Fibroblast of lung (primary cell): ENCODE results near the gene TNFSF9. TPM values are rescaled to one million over a fixed set of nuclear protein-coding genes. Genes with fewer than 3 reads are reported as not detected.

Source experiments
- DNase-seq, 2 donors: peaks; one replicate each; pipeline versions ENCODE4 v3.0.0 to v3.0.0-alpha.2; 2010; ENCODE audit warnings: low read depth in 2 of 2
- H2AFZ ChIP-seq: 2 replicates; pipeline ENCODE4 v1.5.1; 2012; ENCODE audit warnings: low read length, control low read depth, inconsistent platforms
- H3K27ac ChIP-seq: 2 replicates; pipeline ENCODE4 v1.5.1; 2011; ENCODE audit warnings: low read length, control low read depth; ENCODE audit not compliant: insufficient read depth
- H3K27me3 ChIP-seq: 2 replicates; pipeline ENCODE4 v1.5.1; 2011; ENCODE audit warnings: mild to moderate bottlenecking, low read length; ENCODE audit not compliant: control insufficient read depth, insufficient read depth
- H3K36me3 ChIP-seq: 2 replicates; pipeline ENCODE4 v1.5.1; 2011; ENCODE audit warnings: low read length; ENCODE audit not compliant: control insufficient read depth, insufficient read depth
- H3K4me1 ChIP-seq: 2 replicates; pipeline ENCODE4 v1.5.1; 2011; ENCODE audit warnings: low read length; ENCODE audit not compliant: control insufficient read depth, insufficient read depth; ENCODE audit errors: extremely low read depth
- H3K4me2 ChIP-seq: 2 replicates; pipeline ENCODE4 v1.5.1; 2011; ENCODE audit warnings: low read length, control low read depth; ENCODE audit not compliant: insufficient read depth; ENCODE audit errors: extremely low read depth
- H3K4me3 ChIP-seq, 4 experiments: fragments of 200-600 bp in 1 of 4; sonication (generic) in 1 of 4; replicated peaks in 1 of 4; 2 replicates each; pipeline ENCODE4 v1.5.1; 2011 to 2016; ENCODE audit warnings: low read length in 4 of 4, low read depth in 3 of 4, mild to moderate bottlenecking in 3 of 4, control low read depth in 2 of 4, inconsistent platforms in 1 of 4, mixed read lengths in 1 of 4; ENCODE audit not compliant: insufficient read depth in 1 of 4; ENCODE audit errors: control extremely low read depth in 1 of 4
- H3K79me2 ChIP-seq: 2 replicates; pipeline ENCODE4 v1.5.1; 2012; ENCODE audit warnings: mild to moderate bottlenecking, low read length, inconsistent platforms; ENCODE audit not compliant: control insufficient read depth, insufficient read depth
- H3K9ac ChIP-seq: 2 replicates; pipeline ENCODE4 v1.5.1; 2011; ENCODE audit warnings: mild to moderate bottlenecking, low read length, control low read depth; ENCODE audit not compliant: insufficient read depth
- H3K9me3 ChIP-seq: 2 replicates; pipeline ENCODE4 v1.5.1; 2012; ENCODE audit warnings: low read depth, low read length; ENCODE audit not compliant: control insufficient read depth, insufficient read depth
- H4K20me1 ChIP-seq: 2 replicates; pipeline ENCODE4 v1.5.1; 2011; ENCODE audit warnings: low read length; ENCODE audit not compliant: control insufficient read depth, insufficient read depth; ENCODE audit errors: extremely low read depth
- EZH2 ChIP-seq: IDR thresholded peaks from 2 replicates; pipeline ENCODE4 v1.5.1; 2012; ENCODE audit warnings: low read length, control low read depth, mild to moderate bottlenecking; ENCODE audit errors: missing control alignments
- polyA plus RNA-seq, 2 donors: library from polyadenylated mRNA; depleted of rRNA in 1 of 2; stranded (reverse) in 1 of 2; unstranded in 1 of 2; fragments of >200 nt; gene quantifications; 2 replicates each; pipeline ENCODE4 v1.2.1, GENCODE V29; 2011 to 2012; ENCODE audit warnings: missing spikeins in 1 of 2
- total RNA-seq: library from RNA; depleted of rRNA; stranded (reverse); fragments of >200 nt; gene quantifications from 2 replicates; pipeline ENCODE4 v1.2.1, GENCODE V29; 2014
- TF ChIP-seq, protein P1 (sequence below), 2 donors: IDR thresholded peaks in 1 of 2; conservative IDR thresholded peaks in 1 of 2; 1 replicate in 1 of 2; 2 replicates in 1 of 2; pipeline ENCODE4 v1.5.1; 2011 to 2012; ENCODE audit warnings: low read length in 2 of 2, control low read depth in 1 of 2, inconsistent platforms in 1 of 2, low read depth in 1 of 2, mild to moderate bottlenecking in 1 of 2

Gene TNFSF9
- total and polyA plus RNA-seq, 2 donors (not counting 1 experiment from before 2014, with no cell fraction given) = 0.22 to 0.66 TPM

DNA sequence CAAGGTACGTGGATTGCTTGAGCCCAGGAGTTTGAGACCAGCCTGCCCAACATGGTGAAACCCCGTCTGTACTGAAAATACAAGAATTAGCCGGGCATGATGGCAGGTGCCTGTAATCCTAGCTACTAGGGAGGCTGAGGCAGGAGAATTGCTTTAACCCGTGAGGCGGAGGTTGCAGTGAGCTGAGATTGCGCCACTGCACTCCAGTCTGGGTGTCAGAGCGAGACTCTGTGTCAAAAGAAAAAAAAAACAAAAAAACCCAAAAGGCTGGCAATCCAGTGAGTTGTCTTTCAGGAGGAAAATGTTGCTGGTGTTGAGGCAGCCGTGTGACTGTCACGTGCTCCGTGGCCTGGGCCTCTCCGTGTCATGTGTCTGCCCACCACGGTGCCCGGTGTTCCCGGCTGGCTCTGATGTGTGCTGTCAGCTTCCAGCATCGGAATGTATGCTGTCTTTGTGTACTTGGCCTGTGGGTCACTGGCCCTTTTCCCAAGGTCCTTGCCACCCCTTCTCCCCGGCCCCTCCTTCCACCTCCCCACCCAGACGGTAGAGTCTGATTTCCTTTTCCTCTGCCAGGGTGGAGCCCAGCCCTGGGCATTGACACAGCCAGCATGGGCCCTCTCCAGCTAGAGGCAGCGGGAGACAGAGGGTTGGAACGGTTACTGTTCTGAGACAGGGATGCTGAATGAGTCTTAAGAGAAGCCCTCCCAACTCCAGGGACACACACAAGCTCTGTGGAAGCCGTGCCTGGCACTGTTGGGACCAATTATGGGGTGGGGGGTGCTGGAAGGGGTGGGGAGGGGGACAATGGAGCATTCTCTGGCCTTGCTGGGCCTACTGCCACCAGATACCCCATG is 21.5 kb upstream of the TNFSF9 start:
- Histone ChIP-seq H2AFZ (no peak overlapping the region), H3K4me2 (no peak overlapping the region), H3K27ac (no peak overlapping the region)

DNA sequence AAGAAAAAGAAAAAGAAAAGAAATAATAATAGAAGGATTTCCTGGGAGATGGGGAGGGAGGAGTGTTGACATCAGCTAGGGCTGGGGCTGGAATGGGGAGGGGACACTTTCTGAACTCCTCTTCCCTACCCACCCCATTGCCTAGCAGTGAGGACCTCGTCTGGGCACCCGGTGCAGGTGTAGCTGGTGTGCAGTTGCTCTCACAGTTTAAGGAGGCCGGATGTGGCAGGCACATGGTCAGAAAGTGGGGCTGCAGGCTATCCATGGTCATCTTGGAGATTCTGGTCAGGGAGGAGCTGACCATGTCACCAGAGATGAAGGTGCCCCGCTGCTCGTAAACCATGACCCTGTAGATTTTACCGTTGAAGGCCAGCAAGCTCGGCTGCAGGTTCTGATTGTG is 20.2 kb upstream of the TNFSF9 start:
- Histone ChIP-seq H3K4me1 (no peaks in the 10 kb centered on the region), H3K79me2 (no peaks in the 10 kb centered on the region), H2AFZ (no peak overlapping the region), H3K9ac (no peak overlapping the region), H3K27ac (no peak overlapping the region), H3K9me3 (no peaks in the 10 kb centered on the region), H3K4me2 (no peak overlapping the region), H4K20me1 (no peaks in the 10 kb centered on the region), H3K4me3 (no peak overlapping the region), H3K27me3 (no peaks in the 10 kb centered on the region), H3K36me3 (no peaks in the 10 kb centered on the region)
- TF ChIP-seq, protein P1, sequence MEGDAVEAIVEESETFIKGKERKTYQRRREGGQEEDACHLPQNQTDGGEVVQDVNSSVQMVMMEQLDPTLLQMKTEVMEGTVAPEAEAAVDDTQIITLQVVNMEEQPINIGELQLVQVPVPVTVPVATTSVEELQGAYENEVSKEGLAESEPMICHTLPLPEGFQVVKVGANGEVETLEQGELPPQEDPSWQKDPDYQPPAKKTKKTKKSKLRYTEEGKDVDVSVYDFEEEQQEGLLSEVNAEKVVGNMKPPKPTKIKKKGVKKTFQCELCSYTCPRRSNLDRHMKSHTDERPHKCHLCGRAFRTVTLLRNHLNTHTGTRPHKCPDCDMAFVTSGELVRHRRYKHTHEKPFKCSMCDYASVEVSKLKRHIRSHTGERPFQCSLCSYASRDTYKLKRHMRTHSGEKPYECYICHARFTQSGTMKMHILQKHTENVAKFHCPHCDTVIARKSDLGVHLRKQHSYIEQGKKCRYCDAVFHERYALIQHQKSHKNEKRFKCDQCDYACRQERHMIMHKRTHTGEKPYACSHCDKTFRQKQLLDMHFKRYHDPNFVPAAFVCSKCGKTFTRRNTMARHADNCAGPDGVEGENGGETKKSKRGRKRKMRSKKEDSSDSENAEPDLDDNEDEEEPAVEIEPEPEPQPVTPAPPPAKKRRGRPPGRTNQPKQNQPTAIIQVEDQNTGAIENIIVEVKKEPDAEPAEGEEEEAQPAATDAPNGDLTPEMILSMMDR (conservative IDR thresholded peaks at IDR 0.05 in 1 of 2, IDR thresholded peaks at IDR 0.05 in 1 of 2; ENCODE audit: low read depth in 1 of 2, low read length in 2 of 2) = no peak
- TF ChIP-seq EZH2 = no peak
- no peak for DNase-seq

More for the DNA sequence above, 21.5 kb upstream of the TNFSF9 start:
- Histone ChIP-seq H3K9ac (no peak overlapping the region), H4K20me1 (no peaks in the 10 kb centered on the region), H3K79me2 (no peaks in the 10 kb centered on the region), H3K27me3 (no peaks in the 10 kb centered on the region), H3K9me3 (no peaks in the 10 kb centered on the region), H3K36me3 (no peaks in the 10 kb centered on the region), H3K4me3 (no peak overlapping the region), H3K4me1 (no peaks in the 10 kb centered on the region)
- TF ChIP-seq EZH2 = no peak
- TF ChIP-seq, protein P1 (conservative IDR thresholded peaks at IDR 0.05 in 1 of 2, IDR thresholded peaks at IDR 0.05 in 1 of 2; ENCODE audit: low read depth in 1 of 2, low read length in 2 of 2) = no peak
- no peak for DNase-seq

DNA sequence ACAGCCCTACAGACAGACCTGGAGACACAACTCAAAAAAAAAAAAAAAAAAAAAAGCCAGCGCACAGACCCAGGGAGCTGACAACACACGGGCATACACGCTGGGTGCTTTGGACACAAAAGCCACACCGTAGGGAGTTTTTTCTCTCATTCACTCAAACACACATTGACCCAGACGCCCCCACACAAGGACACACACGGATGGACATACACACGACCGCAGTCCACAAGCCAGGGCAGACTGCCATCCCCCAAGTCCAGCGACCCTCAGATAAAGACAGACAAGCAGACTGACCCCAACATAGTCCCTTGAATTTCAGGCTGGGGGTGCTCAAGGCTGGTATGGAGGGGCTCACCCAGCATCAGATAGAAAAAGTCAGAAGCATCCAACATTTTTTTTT is 16.7 kb upstream of the TNFSF9 start:
- no peak overlapping the region for H3K4me2 ChIP-seq
- H3K9me3 ChIP-seq = no peaks in the 10 kb centered on the region
- no peak overlapping the region for H3K4me3 ChIP-seq
- H2AFZ ChIP-seq = no peak overlapping the region
- no peaks in the 10 kb centered on the region for H4K20me1 ChIP-seq
- H3K4me1 ChIP-seq = no peaks in the 10 kb centered on the region
- H3K27ac ChIP-seq = no peak overlapping the region
- DNase-seq = no peak
- TF ChIP-seq, protein P1 (conservative IDR thresholded peaks at IDR 0.05 in 1 of 2, IDR thresholded peaks at IDR 0.05 in 1 of 2; ENCODE audit: low read depth in 1 of 2, low read length in 2 of 2) = no peak
- TF ChIP-seq EZH2 = no peak
- no peaks in the 10 kb centered on the region for H3K79me2 ChIP-seq
- no peaks in the 10 kb centered on the region for H3K36me3 ChIP-seq
- no peak overlapping the region for H3K9ac ChIP-seq
- H3K27me3 ChIP-seq = no peaks in the 10 kb centered on the region
